T-helper 1 cell (primary cell): ENCODE data around the gene IFNLR1.

Experiments used
- DNase-seq, 5 donors: peaks; one replicate each; pipeline ENCODE4 v3.0.0-alpha.2; 2012 to 2020

Gene IFNLR1

DNA sequence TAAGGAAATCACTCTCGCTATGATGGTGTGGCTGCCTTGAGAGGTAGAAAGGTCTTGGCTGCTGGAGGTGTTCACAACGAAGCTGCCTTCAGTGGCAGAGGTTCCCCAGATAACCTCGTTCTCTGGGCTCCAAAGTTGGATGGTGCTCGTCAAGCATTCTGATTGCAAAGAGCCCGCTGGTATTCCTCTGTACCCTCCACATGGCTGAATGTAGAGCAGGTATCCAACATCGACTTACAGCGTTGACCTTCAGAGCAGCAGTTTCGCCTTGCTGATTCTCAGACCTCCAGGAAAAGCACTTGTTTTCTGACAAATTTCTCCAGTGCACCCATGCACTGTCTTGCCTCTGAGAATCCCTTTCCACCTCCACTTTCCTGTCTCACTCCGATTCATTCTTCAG lies 39.9 kb downstream of the IFNLR1 start:
- no peak for DNase-seq

DNA sequence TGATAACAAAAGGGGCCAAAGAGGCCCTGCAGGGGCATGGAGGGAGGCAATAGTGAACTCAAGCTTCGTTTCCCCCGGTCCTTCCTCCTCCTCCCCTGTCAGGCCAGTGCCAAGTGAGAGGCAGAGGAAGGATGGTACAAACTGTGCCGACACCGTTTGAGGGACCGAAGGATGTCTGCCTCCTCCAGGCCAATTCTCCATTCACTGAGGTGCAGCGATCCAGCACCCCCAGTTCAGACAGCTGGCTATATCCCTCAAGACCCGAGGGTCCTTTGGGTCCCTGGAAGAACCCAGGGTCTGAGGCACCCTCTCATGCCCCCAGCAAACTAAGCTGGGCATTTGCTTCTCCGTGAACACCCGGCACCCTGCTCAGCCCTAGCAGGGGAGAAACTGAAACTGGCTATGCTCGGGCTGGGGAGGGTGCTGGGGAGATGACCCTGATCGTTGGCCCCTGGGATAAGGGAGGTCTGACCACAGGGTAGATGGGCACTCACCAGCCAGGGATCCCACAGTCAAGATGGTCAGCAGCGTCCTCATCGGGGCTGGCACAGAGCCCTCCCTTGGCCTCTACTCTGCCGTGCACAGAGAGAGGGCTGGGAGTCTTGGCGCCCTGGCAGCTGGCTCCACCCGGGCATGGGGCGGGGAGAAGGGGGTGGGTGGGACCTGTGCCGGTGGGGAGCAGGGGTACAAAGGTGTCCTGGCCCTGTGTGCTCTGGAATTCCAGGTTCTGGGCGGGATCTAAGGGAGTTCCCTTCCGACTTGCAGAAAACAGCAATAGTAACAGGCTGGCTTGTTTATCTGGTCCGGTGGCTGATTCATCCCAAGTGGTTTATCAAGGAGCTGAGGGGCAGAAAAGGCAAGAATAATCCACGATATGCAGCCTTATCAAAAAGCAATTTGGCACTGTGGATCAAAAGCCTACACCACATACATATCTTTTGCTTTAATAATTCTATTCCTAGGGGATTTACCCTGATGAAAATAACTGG lies 44.2 kb downstream of the IFNLR1 start, which contains the start of gene IL22RA1:
Gene IL22RA1, minus strand, starts transcription at position 595 of the 989 bp plus-strand sequence. Its CDS starts 58 bp downstream, at position 537.
- no peak for DNase-seq

DNA sequence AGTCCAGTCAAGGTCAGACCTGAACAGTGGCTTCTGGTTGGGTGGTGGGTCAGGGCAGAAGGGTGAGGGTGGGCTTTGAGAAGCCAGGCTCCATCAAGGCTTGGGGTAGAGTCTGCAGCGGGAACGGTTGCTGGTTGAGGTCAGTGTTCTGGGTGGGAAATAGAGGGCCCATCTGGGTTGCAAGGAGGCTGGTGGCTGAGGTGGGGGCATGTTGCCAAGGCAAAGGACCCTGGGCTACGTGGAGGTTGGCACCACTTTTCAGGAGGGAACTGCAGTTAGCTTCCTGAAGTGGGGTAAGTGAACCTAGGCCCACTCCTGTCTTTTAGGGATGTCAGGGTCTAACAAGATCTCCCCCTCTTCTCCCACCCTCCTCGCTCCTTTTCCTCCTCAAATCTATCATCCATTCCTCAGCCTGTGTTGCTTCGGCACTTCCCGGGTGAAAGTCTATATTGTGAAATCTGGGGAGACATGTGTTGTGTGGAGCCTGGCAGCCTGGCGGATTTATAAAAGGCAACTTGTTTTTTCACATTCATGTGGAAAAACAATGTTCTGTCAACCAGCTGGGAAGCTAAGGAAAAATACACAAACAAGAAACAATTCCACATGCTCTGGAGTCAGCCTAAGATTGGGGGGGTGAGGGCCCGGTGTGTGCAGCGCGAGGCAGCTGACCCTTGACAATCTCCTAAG lies 45.6 kb downstream of the IFNLR1 start:
- DNase-seq: no peak

DNA sequence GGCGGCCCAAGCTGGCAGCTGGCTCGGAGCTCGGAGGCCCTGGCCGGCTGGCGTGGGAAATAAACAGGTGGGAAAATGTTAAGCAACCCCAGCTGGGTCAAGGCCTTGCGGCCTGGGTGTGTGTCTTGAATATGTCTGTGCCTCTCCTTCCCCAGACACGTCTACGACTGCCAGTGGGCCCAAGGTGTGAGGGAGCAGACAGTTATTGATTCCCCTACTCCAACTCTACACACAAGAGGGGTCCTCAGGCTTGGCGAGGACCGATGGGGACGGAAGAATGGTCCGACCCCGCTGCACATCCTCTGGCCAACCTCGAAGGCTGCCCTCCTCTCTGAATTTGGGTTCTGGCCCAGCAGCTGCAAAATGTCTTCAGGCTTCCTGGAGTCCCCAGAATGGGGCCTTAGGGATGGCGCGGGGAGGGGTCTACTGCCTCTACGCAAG lies 46.3 kb downstream of the IFNLR1 start:
- DNase-seq: no peak

DNA sequence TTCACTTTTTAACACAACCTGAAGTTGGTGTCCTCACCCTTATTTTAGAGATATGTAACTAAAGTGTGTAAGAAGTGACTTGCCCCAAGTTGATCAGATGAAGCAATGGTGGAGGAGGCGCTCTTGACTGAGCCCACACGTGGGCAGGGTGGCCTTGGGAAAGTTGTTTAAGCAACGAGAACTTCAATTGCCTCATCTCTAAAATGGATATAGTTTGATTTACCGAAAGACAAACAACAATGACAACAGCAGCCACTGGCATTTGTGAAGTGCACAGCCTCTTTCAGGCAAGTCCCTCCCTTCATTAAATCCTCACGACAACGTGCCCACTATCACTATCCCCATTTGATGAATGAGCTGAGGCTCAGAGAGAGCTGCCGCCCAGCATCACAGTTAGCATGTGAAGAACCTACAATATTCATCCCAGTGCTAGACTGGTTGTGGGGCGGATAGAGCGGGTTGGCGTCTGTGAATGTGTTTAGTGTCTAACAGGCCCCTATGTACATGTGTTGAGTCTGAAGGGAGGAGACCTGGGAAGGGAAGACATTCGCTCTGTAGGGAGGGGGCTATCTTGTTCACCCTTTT lies 47.2 kb downstream of the IFNLR1 start:
- no peak for DNase-seq

DNA sequence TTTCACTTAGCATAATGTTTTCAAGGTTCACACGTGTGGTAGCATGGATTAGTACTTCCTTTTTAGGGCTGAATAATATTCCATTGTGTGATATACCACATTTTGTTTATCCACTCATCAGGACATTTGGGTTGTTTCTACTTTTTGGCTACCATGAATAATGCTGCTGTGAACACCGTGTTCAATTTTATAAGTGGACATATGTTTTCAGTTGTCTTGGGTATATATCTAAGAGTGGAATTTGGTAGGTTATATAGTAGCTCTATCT lies 47.9 kb downstream of the IFNLR1 start:
- DNase-seq: no peak

DNA sequence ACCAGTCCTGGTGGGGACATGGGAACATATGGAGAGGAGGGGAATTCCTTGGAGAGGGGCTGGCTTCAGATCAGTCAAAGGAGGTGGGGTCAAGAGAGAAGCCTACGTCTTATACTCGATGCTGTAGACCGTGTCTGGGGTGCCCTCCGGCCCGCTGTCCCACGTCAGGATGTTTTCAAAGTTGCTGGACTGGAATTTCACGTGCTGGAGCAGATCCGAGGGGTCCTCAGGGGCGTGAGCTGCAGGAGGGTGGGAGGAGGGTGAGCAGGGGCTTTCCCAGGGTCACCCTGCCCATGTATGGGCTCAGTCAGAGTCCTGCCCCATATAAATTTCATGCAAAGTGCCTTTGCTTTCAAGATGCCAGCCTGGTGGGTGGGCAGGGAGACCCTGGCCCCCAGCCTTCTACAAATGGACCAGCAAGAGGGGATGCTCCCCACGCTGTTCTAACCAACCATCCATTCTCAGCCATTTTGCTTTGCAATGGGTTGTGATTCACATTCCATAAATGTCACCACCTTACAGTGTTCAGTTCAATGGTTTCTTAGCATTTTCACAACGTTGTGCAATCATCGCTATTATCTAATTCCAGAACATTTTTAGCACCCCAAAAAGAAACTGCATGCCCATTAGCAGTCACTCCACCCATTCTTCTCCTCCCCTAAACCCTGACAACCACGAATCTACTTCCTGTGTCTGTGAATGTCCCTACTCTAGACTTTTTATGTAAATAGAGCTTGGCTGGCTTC lies 48.4 kb downstream of the IFNLR1 start:
- DNase-seq: no peak

DNA sequence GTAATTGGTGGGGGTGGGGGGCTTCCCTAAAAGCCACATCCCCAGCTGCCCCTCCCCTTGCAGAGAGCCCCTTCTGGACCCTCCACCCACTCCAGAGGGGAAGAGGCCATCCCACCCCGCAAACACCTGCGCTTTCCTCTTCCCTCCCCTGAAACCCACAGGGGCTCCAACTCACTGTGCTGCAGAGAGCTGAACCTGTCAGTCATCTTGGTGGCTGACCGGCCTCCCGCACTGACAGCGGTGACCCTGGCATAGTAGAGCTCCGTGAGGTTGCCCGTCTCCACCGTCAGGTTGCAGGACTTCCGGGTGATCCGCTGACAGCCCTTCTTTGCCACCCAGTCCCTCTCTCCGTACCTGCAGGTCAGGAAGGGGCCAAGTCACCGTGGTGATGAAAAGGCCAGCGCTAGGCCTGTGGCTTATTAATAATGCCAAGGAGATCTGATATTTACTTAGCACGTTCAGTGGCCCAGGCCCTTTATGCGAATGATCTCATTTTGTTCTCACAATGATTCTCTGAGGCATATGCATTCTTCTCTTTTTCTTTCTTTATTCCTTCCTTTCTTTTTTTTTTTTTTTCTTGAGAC lies 50.0 kb downstream of the IFNLR1 start:
- DNase-seq: no peak

DNA sequence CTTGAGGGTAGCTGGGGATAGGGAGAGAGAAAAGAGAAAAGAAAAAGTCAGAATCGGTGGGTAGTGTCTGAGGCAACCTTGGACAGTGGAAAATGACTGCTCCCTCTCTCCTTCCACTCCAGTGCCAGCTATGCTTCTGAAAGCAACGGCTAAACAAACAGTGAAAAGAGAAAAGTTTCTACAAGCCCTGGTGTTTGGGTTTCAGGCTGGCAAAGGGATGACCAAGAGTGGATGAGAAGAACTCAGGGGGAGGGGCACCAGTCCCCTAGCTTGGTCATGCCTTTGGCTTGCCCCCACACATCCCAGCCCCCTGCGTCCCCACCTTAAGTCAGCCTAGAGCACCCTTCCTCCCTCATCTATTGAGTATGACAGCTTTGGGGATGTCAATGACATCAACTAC lies 52.7 kb downstream of the IFNLR1 start:
- DNase-seq: no peak

DNA sequence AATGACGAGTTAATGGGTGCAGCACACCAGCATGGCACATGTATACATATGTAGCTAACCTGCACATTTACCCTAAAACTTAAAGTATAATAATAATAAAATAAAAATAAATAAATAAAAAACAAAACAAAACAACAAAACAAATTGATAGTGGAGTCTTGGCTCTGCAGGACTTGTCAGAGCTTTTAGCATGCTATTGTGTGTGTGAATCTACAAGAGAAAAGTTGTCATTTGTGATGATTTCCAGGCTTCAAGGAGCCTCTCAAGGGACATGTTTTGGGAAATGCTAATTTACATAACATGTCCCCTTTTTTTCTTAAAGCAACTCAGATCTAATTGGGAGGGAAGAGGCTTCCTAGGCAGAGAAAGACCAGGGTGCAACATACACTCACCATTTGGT lies 53.3 kb downstream of the IFNLR1 start:
- no peak for DNase-seq

DNA sequence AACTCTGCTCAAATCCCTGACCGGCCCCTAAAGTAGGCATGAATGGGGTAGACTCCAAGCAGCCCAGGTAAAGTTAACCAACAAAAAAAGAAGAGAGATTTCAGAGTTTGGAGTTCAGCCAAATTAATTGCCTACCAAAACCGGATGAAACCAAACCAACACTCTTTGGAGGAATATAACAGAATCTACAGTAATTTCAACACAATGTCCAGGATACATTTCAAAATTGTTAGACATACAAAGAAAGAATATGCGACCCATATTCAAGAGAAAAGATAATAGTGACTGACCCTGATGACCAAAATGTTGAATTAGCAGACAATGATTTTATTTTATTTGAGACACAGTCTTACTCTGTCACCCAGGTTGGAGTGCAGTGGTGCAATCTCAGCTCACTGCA lies 56.7 kb downstream of the IFNLR1 start:
- no peak for DNase-seq

DNA sequence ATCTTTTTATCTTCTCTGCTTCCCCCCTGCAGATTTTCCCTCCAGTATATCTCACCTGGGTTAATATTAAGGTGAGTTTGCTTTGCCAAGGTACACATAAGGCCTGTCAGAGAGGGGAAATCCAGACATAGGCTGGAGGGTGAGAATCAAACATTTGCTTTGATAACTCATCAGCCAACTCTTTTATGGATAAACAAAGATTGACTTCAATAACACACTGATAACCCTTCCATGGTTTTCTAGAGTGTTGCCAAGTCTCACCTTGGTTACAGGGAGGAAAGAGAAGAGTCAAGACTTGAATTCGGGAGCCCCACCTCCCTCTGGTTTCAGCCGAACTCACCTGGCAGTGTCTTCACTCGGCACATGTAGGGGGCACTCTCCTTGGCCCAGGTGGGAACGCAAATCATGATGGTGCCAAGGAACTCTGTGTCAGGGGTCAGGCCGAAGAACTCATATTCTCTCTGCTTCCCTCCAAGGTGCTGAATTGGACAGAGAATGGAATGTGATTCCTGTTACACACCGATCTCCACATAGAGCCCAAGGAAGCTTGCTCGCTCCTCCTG lies 59.2 kb downstream of the IFNLR1 start:
- DNase-seq: no peak

DNA sequence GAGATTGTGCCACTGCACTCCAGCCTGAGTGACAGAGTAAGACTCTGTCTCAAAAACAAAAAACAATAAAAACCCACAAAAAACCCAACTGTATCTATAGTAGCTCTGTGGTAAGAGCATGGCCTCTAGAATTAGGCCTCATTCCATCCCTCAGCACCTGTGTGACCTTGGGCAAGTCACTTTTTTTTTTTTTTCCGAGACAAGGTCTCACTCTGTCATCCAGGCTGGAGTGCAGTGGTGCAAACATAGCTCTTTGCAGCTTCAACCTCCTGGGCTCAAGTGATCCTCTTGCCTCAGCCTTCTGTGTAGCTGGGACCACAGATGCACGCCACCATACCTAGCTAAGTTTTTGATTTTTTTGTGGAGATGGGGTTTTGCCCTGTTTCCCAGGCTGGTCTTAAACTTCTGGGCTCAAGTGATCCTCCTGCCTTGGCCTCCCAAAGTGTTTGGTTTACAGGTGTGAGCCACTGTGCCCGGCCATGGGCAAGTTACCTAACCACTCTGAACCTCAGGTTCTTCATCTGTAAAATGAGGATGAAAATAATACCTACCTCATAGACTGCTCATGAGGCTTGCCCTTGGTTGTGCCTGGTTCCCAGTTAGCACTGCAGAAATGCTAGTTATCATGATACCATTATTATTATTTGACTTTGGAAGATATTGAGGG lies 59.8 kb downstream of the IFNLR1 start:
- DNase-seq: no peak

DNA sequence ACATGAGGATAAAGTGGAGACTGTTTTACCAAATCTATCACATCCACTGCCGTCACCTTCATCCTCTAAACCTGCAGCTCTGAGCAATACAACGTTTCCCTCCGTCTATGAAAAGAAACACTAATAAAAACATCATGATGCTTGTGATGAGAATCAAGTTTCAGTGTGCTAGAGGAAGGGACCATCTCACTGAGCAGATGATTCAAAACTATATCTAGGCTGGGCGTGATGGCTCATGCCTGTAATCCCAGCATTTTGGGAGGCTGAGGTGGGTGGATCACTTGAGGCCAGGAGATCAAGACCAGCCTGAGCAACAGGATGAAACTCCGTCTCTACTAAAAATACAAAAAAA lies 60.4 kb downstream of the IFNLR1 start:
- DNase-seq: no peak

DNA sequence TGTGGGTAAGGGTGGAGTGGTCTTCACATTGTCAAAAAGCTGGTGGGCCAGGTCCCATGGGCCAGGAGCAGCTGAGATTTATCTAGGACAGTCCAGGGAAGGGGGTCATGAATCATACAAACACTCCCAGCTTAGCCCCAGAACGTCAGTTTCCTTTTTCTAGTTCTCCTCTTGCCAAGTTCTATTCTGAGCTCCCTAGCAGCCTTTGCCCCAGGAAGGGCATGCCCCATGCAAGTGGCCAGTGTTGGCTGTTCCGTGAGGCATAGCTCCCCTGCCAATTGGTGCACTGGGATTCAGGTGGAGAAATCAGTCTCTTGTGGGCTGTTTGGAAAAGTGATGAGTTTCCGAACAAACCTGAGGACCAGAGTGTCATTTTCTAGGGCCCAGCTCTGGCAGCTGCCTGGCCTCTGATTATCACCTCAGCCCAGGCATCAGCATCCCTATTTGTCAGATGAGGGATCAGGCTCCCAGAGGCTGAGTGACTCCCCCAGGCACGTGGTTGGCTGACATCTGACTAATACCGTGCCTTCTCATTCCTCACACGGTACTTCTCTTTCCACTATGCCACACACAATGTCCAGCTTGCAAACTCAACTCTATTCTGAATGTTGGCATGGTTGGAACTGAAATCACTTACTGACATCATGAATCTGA lies 60.9 kb downstream of the IFNLR1 start:
- DNase-seq: no peak

DNA sequence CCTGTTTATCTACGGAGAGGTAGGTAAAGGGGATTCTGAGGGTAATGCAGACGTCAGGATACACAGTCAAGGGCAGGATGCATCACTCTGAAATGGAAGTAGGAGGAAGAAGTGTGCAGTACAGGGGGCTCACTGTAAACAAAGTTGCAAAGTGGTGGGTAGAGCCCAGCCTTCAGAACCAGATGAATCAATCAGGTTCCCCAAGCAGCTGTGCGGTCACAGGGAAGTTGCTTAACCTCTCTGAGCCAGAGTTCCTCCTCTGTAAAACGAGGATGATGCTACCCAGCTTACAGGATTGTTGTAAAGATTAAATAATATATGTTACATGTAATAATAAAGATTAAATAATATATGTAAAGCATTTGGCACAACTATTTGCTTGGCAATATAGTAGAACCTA lies 61.6 kb downstream of the IFNLR1 start:
- DNase-seq: no peak

DNA sequence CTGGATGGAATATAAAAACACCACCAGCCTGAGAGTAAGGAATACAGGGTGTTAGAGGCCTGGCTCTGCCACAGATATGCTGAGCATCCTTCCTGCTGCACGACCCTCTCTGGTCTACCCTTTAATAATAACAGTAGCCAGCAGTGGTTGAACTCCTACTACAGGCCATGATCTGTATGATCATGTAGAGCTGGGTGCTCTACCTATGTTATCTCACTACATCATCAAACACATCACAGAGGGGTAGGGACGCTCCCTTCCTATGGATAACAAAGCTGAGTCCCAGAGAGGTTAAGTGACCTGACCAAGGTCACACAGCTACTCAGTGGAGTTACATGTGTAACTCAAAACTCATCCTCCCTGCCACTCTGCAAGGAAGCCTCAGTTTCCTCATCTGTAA lies 62.1 kb downstream of the IFNLR1 start:
- DNase-seq: no peak

DNA sequence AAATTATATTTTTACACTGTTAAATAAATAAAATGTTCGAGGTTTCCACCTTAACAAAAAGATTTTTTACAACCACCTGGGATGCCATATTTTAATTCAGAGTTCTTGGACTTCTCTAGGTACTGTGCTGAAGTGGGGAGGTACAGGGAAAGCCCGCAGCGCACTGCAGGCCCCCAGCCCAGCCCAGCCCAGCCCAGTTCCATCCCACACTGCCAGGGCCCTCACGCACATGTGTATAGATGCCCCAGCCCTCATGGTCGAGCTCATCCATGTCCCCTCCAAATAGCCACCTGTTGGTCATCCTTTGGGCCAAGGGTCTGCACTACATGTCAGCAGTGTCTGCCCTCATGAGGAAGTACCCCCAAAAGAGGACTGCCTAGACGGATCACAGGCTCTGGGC lies 63.5 kb downstream of the IFNLR1 start:
- DNase-seq: no peak

DNA sequence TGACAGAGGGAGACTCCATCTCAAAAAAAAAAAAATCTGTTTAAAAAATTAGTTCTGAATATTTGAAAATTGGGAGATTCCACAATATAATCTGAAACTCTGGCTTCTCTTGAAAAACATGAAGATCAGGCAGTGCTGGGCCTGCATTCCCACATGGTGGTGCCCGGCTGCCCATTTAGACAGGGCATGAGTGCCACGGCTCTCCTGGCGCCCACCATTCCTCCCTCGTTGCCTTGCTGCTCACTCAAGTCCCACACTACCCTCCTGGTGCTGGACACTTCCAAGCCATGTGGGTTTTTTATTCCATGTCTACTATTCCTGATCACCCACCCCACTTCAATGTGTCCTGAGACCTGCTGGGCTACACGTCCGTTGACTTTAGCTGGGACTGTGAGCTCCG lies 64.3 kb downstream of the IFNLR1 start:
- DNase-seq: no peak

DNA sequence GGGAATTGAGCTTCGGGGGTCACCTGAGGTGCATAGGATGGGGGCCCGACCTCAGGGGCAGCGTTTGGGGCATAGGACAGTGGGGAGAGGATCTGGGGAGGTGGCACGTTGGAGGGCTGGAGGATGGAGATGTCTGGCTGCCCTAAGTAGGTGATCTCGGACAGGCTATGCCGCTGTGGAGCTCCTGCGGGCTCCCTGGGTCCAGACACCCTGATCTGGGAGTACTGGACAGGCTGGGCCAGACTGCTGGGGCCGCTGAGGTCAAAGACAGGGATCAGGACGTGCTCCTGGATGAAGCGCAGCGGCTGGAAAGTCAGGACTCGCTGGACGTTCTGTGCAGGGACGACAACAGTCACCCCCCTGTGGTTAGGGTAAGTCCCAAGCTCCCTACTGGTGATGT lies 65.7 kb downstream of the IFNLR1 start:
- no peak for DNase-seq

DNA sequence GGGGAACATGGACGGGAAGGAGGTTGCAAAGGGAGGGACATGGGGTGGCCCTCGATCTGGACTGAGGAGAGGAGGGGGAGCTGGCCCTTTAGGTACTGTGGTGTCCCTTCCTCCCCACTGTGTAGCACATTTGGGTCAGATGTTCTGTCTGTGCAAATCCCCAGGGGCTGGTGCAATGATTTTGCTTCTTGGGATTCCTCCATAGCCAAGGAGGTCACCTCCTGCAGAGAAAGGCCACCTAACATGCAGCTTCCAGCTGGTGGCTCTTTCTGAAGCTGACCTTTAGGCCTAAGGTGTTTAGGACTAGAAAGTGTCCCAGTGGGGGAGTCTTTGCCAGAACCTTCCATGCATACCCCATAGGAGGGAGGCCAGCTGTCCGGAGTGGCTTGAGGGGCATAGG lies 66.1 kb downstream of the IFNLR1 start:
- DNase-seq: no peak
